Keratinocyte (primary cell): ENCODE results near the gene CDX1. TPM values are rescaled to one million over a fixed set of nuclear protein-coding genes. Genes with fewer than 3 reads are reported as not detected.

Experiments
- DNase-seq: peaks from one replicate; pipeline ENCODE4 v3.0.0-alpha.2; 2011; ENCODE audit warnings: low read depth, missing footprints, low spot score
- FAIRE-seq: peaks from 2 replicates; lab custom pipeline; 2011; peaks lifted over from hg19 to GRCh38; lab: Jason Lieb, UNC
- H2AFZ ChIP-seq: 2 replicates; pipeline ENCODE4 v1.6.0; 2012; ENCODE audit warnings: low read length, control low read depth, inconsistent platforms; ENCODE audit not compliant: control insufficient read depth
- H3K27ac ChIP-seq: 2 replicates; pipeline ENCODE4 v1.5.1; 2011; ENCODE audit warnings: low read length; ENCODE audit not compliant: control insufficient read depth, insufficient read depth
- H3K27me3 ChIP-seq: 3 replicates; pipeline ENCODE4 v1.6.0; 2011; ENCODE audit warnings: low read length; ENCODE audit not compliant: control insufficient read depth, insufficient read depth; ENCODE audit errors: extremely low read depth
- H3K36me3 ChIP-seq, 2 experiments: 2 replicates in 1 of 2; 3 replicates in 1 of 2; pipeline ENCODE4 v1.5.1; 2011; ENCODE audit warnings: low read length in 2 of 2, mild to moderate bottlenecking in 1 of 2; ENCODE audit not compliant: control insufficient read depth in 2 of 2, insufficient read depth in 2 of 2; ENCODE audit errors: extremely low read depth in 1 of 2
- H3K4me1 ChIP-seq: 3 replicates; pipeline ENCODE4 v1.5.1; 2011; ENCODE audit warnings: low read length; ENCODE audit not compliant: control insufficient read depth, insufficient read depth; ENCODE audit errors: extremely low read depth
- H3K4me2 ChIP-seq: 3 replicates; pipeline ENCODE4 v1.6.0; 2011; ENCODE audit warnings: low read depth, low read length; ENCODE audit not compliant: control insufficient read depth, insufficient read depth; ENCODE audit errors: extremely low read depth
- H3K4me3 ChIP-seq, 3 experiments: fragments of 200-600 bp in 1 of 3; sonication (generic) in 1 of 3; 2 replicates in 2 of 3; 3 replicates in 1 of 3; pipeline ENCODE4 v1.5.1; 2011 to 2016; ENCODE audit warnings: low read length in 3 of 3, mild to moderate bottlenecking in 3 of 3, control low read depth in 2 of 3, inconsistent platforms in 1 of 3, low read depth in 1 of 3, mixed read lengths in 1 of 3, mixed run types in 1 of 3, moderate library complexity in 1 of 3; ENCODE audit not compliant: control insufficient read depth in 2 of 3, insufficient read depth in 2 of 3; ENCODE audit errors: extremely low read depth in 1 of 3
- H3K79me2 ChIP-seq: 2 replicates; pipeline ENCODE4 v1.6.0; 2012; ENCODE audit warnings: low read length; ENCODE audit not compliant: control insufficient read depth, insufficient read depth
- H3K9ac ChIP-seq: 3 replicates; pipeline ENCODE4 v1.6.0; 2011; ENCODE audit warnings: low read length; ENCODE audit not compliant: control insufficient read depth, insufficient read depth; ENCODE audit errors: extremely low read depth
- H3K9me1 ChIP-seq: 3 replicates; pipeline ENCODE4 v1.6.0; 2011; ENCODE audit warnings: low read length; ENCODE audit not compliant: control insufficient read depth, insufficient read depth; ENCODE audit errors: extremely low read depth
- H3K9me3 ChIP-seq: 2 replicates; pipeline ENCODE4 v1.5.1; 2012; ENCODE audit warnings: low read depth, low read length; ENCODE audit not compliant: control insufficient read depth
- H4K20me1 ChIP-seq: 3 replicates; pipeline ENCODE4 v1.6.0; 2011; ENCODE audit warnings: low read length; ENCODE audit not compliant: control insufficient read depth, insufficient read depth; ENCODE audit errors: extremely low read depth
- CTCF ChIP-seq, 3 experiments: IDR thresholded peaks in 1 of 3; conservative IDR thresholded peaks in 1 of 3; optimal IDR thresholded peaks in 1 of 3; 2 replicates in 2 of 3; 3 replicates in 1 of 3; pipeline versions ENCODE3 to v1.5.1; 2011; ENCODE audit warnings: low read length in 3 of 3, mild to moderate bottlenecking in 3 of 3, moderate library complexity in 2 of 3, control low read depth in 1 of 3, inconsistent platforms in 1 of 3; ENCODE audit not compliant: insufficient read depth in 2 of 3; ENCODE audit errors: extremely low read depth in 1 of 3
- EZH2 ChIP-seq: IDR thresholded peaks from one replicate; pipeline ENCODE4 v1.6.1; 2012; ENCODE audit warnings: inconsistent platforms, mild to moderate bottlenecking, low read length, moderate library complexity
- dilution Hi-C: fragments of 300-500 bp; cut with MboI; formaldehyde crosslinking; loops from one replicate; pipeline ENCODE4 v1.7.0; 2020; ENCODE audit warnings: low sequenced_read_pairs; ENCODE audit not compliant: extremely low pct_ligation_motif_present
- polyA plus RNA-seq, 5 experiments: library from polyadenylated mRNA; depleted of rRNA in 3 of 5; stranded (reverse) in 3 of 5; stranded (forward) in 1 of 5; unstranded in 1 of 5; fragments of >200 nt; gene quantifications; 1 replicate in 1 of 5; 2 replicates in 3 of 5; 3 replicates in 1 of 5; pipeline versions ENCODE4 v1.2.1 to v1.2.3, GENCODE V29; 2011 to 2012; ENCODE audit warnings: missing spikeins in 2 of 5, low read depth in 1 of 5, low replicate concordance in 1 of 5

Gene CDX1
- polyA plus RNA-seq, 1 donor (not counting 4 experiments of a cell fraction or from before 2014, with no cell fraction given), result not detected

GRCh38 chr5:150139334-150139733, 27.2 kb upstream of the CDX1 start:
- TF ChIP-seq EZH2 (no peak), CTCF (optimal IDR thresholded peaks at IDR 0.05 in 1 of 3, IDR thresholded peaks at IDR 0.05 in 1 of 3, conservative IDR thresholded peaks at IDR 0.05 in 1 of 3; ENCODE audit: extremely low read depth in 1 of 3, insufficient read depth in 2 of 3, low read length in 3 of 3) (no peak)
- no peak overlapping the region for H2AFZ ChIP-seq
- no peaks in the 10 kb centered on the region for H4K20me1 ChIP-seq
- no peaks in the 10 kb centered on the region for H3K9me3 ChIP-seq
- H3K36me3 ChIP-seq, result no peaks in the 10 kb centered on the region
- H3K27me3 ChIP-seq, result peaks cover 7% of the 10 kb centered on the region
- H3K9ac ChIP-seq, result no peak overlapping the region
- no peak overlapping the region for H3K4me3 ChIP-seq
- no peak overlapping the region for H3K4me2 ChIP-seq
- dilution Hi-C loops, result no loop called here
- no peaks in the 10 kb centered on the region for H3K9me1 ChIP-seq
- no peaks in the 10 kb centered on the region for H3K79me2 ChIP-seq
- H3K4me1 ChIP-seq, result peaks cover 12% of the 10 kb centered on the region
- FAIRE-seq, result no peak
- no peak overlapping the region for H3K27ac ChIP-seq
- no peak for DNase-seq

GRCh38 chr5:150140830-150141229, 25.7 kb upstream of the CDX1 start:
- no peak overlapping the region for H3K4me2 ChIP-seq
- dilution Hi-C loops, result no loop called here
- no peak for DNase-seq

More at GRCh38 chr5:150140830-150141229, 25.7 kb upstream of the CDX1 start:
- no peaks in the 10 kb centered on the region for H3K79me2 ChIP-seq
- H3K27me3 ChIP-seq, result peaks cover 5% of the 10 kb centered on the region
- no peak overlapping the region for H3K27ac ChIP-seq
- H3K36me3 ChIP-seq, result no peaks in the 10 kb centered on the region
- no peaks in the 10 kb centered on the region for H4K20me1 ChIP-seq
- H2AFZ ChIP-seq, result no peak overlapping the region
- no peak overlapping the region for H3K9ac ChIP-seq
- H3K4me3 ChIP-seq, result no peak overlapping the region
- TF ChIP-seq EZH2 (no peak), CTCF (optimal IDR thresholded peaks at IDR 0.05 in 1 of 3, IDR thresholded peaks at IDR 0.05 in 1 of 3, conservative IDR thresholded peaks at IDR 0.05 in 1 of 3; ENCODE audit: extremely low read depth in 1 of 3, insufficient read depth in 2 of 3, low read length in 3 of 3) (no peak)
- peaks cover 12% of the 10 kb centered on the region for H3K4me1 ChIP-seq
- FAIRE-seq, result no peak
- H3K9me3 ChIP-seq, result no peaks in the 10 kb centered on the region
- no peaks in the 10 kb centered on the region for H3K9me1 ChIP-seq
